ENCODE data around the gene ZSWIM6. TPM values are rescaled to one million over a fixed set of nuclear protein-coding genes. Genes with fewer than 3 reads are reported as not detected.

ZSWIM6 gene
- total RNA-seq, 1 experiment from 2014 or later: 3.4 TPM

DNA sequence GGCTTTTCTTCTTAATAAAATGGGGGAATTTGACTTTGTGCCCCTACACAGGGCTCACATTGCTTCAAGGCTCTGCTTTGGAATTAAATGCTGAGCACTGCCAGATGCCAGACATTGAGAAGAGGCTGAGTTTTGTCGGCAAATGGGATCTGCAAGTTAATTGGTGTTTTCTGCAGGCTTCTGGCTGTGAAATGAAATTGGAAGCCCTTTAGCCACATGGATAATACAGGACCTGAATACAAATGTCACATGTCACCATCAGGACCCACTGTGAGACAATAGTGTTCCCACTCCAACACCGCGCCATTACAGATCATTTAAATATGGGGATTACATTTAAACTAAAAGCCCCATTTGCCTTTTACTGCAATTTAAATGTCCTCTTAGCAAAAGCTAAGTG, 164.4 kb downstream of the ZSWIM6 start:
- Histone ChIP-seq H3K9me3 (ENCODE audit: low read length) (no peaks in the 10 kb centered on the region), H3K36me3 (ENCODE audit: low read depth, low read length) (no peaks in the 10 kb centered on the region), H3K27ac (ENCODE audit: low read length) (no peak overlapping the region), H3K9me2 (replicated peaks; ENCODE audit: low read length) (no peaks in the 10 kb centered on the region), H3K79me2 (ENCODE audit: low read length) (no peaks in the 10 kb centered on the region), H3K27me3 (ENCODE audit: low read length) (no peaks in the 10 kb centered on the region), H3K9ac (ENCODE audit: low read length) (no peak overlapping the region), H4K20me1 (ENCODE audit: low read length) (no peaks in the 10 kb centered on the region), H3F3A (ENCODE audit: low read length, unreplicated experiment) (no peaks in the 10 kb centered on the region), H3K4me1 (ENCODE audit: insufficient read depth, low read length) (no peaks in the 10 kb centered on the region), H2AFZ (ENCODE audit: low read length) (no peak overlapping the region), H3K4me3 (ENCODE audit: low read length) (no peak overlapping the region), H3K4me2 (ENCODE audit: low read length) (no peak overlapping the region)
- DNase-seq (no peak), ATAC-seq (no peak)
- BruUV-seq (replicated peaks): no TSS peak
- no peak for TF ChIP-seq EZH2phosphoT487 (IDR thresholded peaks at IDR 0.05; ENCODE audit: borderline replicate concordance, low read length)
- TF ChIP-seq EZH2 (IDR thresholded peaks at IDR 0.05; ENCODE audit: low read length, unreplicated experiment): no peak
- TF ChIP-seq, protein P1, sequence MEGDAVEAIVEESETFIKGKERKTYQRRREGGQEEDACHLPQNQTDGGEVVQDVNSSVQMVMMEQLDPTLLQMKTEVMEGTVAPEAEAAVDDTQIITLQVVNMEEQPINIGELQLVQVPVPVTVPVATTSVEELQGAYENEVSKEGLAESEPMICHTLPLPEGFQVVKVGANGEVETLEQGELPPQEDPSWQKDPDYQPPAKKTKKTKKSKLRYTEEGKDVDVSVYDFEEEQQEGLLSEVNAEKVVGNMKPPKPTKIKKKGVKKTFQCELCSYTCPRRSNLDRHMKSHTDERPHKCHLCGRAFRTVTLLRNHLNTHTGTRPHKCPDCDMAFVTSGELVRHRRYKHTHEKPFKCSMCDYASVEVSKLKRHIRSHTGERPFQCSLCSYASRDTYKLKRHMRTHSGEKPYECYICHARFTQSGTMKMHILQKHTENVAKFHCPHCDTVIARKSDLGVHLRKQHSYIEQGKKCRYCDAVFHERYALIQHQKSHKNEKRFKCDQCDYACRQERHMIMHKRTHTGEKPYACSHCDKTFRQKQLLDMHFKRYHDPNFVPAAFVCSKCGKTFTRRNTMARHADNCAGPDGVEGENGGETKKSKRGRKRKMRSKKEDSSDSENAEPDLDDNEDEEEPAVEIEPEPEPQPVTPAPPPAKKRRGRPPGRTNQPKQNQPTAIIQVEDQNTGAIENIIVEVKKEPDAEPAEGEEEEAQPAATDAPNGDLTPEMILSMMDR (conservative IDR thresholded peaks at IDR 0.05; ENCODE audit: low read depth, low read length): no peak
- POLR2A ChIA-PET (ENCODE audit: unreplicated experiment): no interaction called here
- intact Hi-C loops (cut with micrococcal nuclease): no loop called here
- CTCF ChIA-PET: no interaction called here

- H2AFZ ChIP-seq (ENCODE audit: low read length): no peak overlapping the region
- H3K27me3 ChIP-seq (ENCODE audit: low read length): no peaks in the 10 kb centered on the region
- no peak overlapping the region for H3K27ac ChIP-seq (ENCODE audit: low read length)
- H3F3A ChIP-seq (ENCODE audit: low read length, unreplicated experiment): no peaks in the 10 kb centered on the region
- H3K9me3 ChIP-seq (ENCODE audit: low read length): no peaks in the 10 kb centered on the region
- intact Hi-C loops (cut with micrococcal nuclease): no loop called here
- no peaks in the 10 kb centered on the region for H3K9me2 ChIP-seq (replicated peaks; ENCODE audit: low read length)
- no peak for TF ChIP-seq EZH2phosphoT487 (IDR thresholded peaks at IDR 0.05; ENCODE audit: borderline replicate concordance, low read length)
- TF ChIP-seq, protein P1 (conservative IDR thresholded peaks at IDR 0.05; ENCODE audit: low read depth, low read length): no peak
- no peak for TF ChIP-seq EZH2 (IDR thresholded peaks at IDR 0.05; ENCODE audit: low read length, unreplicated experiment)
- no peaks in the 10 kb centered on the region for H4K20me1 ChIP-seq (ENCODE audit: low read length)
- no TSS peak for BruUV-seq (replicated peaks)
- ChIA-PET POLR2A (ENCODE audit: unreplicated experiment) (no interaction called here), CTCF (no interaction called here)
- H3K4me2 ChIP-seq (ENCODE audit: low read length): no peak overlapping the region
- DNase-seq (no peak), ATAC-seq (no peak)
- no peaks in the 10 kb centered on the region for H3K79me2 ChIP-seq (ENCODE audit: low read length)
- no peaks in the 10 kb centered on the region for H3K36me3 ChIP-seq (ENCODE audit: low read depth, low read length)
- no peaks in the 10 kb centered on the region for H3K4me1 ChIP-seq (ENCODE audit: insufficient read depth, low read length)
- no peak overlapping the region for H3K9ac ChIP-seq (ENCODE audit: low read length)
- H3K4me3 ChIP-seq (ENCODE audit: low read length): no peak overlapping the region
These were observed 164.8 kb downstream of the ZSWIM6 start for GRCh38 chr5:61496860-61497259.

- H3K79me2 ChIP-seq (ENCODE audit: low read length): no peaks in the 10 kb centered on the region
- no TSS peak for BruUV-seq (replicated peaks)
- CTCF ChIA-PET: no interaction called here
These were observed 166.1 kb downstream of the ZSWIM6 start for GRCh38 chr5:61498121-61498520.

More at GRCh38 chr5:61498121-61498520, 166.1 kb downstream of the ZSWIM6 start:
- Histone ChIP-seq H3K27ac (ENCODE audit: low read length) (no peak overlapping the region), H3K4me2 (ENCODE audit: low read length) (no peak overlapping the region), H4K20me1 (ENCODE audit: low read length) (no peaks in the 10 kb centered on the region), H3F3A (ENCODE audit: low read length, unreplicated experiment) (no peaks in the 10 kb centered on the region), H3K36me3 (ENCODE audit: low read depth, low read length) (no peaks in the 10 kb centered on the region), H3K9me3 (ENCODE audit: low read length) (no peaks in the 10 kb centered on the region), H3K9me2 (replicated peaks; ENCODE audit: low read length) (no peaks in the 10 kb centered on the region), H3K4me1 (ENCODE audit: insufficient read depth, low read length) (no peaks in the 10 kb centered on the region), H3K4me3 (ENCODE audit: low read length) (no peak overlapping the region), H3K27me3 (ENCODE audit: low read length) (no peaks in the 10 kb centered on the region), H3K9ac (ENCODE audit: low read length) (no peak overlapping the region), H2AFZ (ENCODE audit: low read length) (no peak overlapping the region)
- intact Hi-C loops (cut with micrococcal nuclease): no loop called here
- DNase-seq: no peak
- POLR2A ChIA-PET (ENCODE audit: unreplicated experiment): no interaction called here
- ATAC-seq: no peak
- TF ChIP-seq EZH2 (IDR thresholded peaks at IDR 0.05; ENCODE audit: low read length, unreplicated experiment) (no peak), EZH2phosphoT487 (IDR thresholded peaks at IDR 0.05; ENCODE audit: borderline replicate concordance, low read length) (no peak)
- TF ChIP-seq, protein P1 (conservative IDR thresholded peaks at IDR 0.05; ENCODE audit: low read depth, low read length): no peak

Data from PC-3 (cell line).